Measurements from ENCODE around the gene OMD. TPM values are rescaled to one million over a fixed set of nuclear protein-coding genes. Genes with fewer than 3 reads are reported as not detected.

OMD gene
- total RNA-seq, 1 experiment from 2014 or later, result not detected

DNA sequence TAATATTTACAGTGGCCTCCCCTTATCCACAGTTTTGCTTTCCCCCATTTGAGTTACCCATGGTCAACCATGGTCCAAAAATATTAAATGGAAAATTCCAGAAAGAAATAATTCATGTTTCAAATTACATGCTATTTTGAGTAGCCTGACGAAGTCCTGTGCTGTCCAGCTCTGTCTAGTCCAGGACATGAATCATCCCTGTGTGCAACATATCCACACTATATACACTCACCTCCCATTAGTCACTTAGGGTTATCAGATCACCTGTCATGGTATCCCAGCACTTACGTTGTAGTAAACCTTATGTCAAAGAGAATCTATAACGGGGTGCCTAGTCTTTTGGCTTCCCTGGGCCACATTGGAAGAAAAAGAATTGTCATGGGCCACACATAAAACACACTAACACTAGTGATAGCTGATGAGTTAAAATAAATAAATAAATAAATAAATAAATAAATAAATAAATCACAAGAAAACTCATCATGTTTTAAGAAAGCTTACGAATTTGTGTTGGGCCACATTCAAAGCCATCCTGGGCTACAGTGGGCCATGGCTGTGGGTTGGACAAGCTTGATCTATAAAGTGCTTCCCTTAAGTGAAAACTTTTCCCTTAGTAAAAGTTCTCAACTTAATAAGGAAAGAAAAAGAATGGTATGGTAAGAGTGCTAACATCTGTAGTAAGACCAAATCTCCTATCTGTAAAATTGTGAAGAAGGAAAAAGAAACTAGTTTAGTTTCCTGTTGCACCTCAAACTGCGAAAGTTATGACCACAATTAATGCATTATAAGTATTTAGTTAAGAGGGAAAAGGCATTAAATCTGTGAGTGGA is 15.9 kb upstream of the OMD start:
- TF ChIP-seq RAD21 (IDR thresholded peaks at IDR 0.05; ENCODE audit: low read depth) (no peak), ZNF274 (IDR thresholded peaks at IDR 0.05; ENCODE audit: low read depth, low read length) (no peak), EZH2phosphoT487 (IDR thresholded peaks at IDR 0.05; ENCODE audit: borderline replicate concordance) (no peak), POLR2A (IDR thresholded peaks at IDR 0.05; ENCODE audit: borderline replicate concordance, extremely low read depth, insufficient read depth, insufficient read length) (no peak), ELF1 (IDR thresholded peaks at IDR 0.05; ENCODE audit: borderline replicate concordance, low read depth) (no peak), CBX3 (IDR thresholded peaks at IDR 0.05; ENCODE audit: low read depth) (no peak), SRF (IDR thresholded peaks at IDR 0.05; ENCODE audit: low read depth) (no peak), FOSL1 (IDR thresholded peaks at IDR 0.05; ENCODE audit: low read depth) (no peak), YY1 (IDR thresholded peaks at IDR 0.05; ENCODE audit: extremely low read depth, insufficient replicate concordance, low read depth, low read length) (no peak)
- TF ChIP-seq, protein P1, sequence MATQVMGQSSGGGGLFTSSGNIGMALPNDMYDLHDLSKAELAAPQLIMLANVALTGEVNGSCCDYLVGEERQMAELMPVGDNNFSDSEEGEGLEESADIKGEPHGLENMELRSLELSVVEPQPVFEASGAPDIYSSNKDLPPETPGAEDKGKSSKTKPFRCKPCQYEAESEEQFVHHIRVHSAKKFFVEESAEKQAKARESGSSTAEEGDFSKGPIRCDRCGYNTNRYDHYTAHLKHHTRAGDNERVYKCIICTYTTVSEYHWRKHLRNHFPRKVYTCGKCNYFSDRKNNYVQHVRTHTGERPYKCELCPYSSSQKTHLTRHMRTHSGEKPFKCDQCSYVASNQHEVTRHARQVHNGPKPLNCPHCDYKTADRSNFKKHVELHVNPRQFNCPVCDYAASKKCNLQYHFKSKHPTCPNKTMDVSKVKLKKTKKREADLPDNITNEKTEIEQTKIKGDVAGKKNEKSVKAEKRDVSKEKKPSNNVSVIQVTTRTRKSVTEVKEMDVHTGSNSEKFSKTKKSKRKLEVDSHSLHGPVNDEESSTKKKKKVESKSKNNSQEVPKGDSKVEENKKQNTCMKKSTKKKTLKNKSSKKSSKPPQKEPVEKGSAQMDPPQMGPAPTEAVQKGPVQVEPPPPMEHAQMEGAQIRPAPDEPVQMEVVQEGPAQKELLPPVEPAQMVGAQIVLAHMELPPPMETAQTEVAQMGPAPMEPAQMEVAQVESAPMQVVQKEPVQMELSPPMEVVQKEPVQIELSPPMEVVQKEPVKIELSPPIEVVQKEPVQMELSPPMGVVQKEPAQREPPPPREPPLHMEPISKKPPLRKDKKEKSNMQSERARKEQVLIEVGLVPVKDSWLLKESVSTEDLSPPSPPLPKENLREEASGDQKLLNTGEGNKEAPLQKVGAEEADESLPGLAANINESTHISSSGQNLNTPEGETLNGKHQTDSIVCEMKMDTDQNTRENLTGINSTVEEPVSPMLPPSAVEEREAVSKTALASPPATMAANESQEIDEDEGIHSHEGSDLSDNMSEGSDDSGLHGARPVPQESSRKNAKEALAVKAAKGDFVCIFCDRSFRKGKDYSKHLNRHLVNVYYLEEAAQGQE (IDR thresholded peaks at IDR 0.05; ENCODE audit: low read depth), result no peak
- TF ChIP-seq, protein P2, sequence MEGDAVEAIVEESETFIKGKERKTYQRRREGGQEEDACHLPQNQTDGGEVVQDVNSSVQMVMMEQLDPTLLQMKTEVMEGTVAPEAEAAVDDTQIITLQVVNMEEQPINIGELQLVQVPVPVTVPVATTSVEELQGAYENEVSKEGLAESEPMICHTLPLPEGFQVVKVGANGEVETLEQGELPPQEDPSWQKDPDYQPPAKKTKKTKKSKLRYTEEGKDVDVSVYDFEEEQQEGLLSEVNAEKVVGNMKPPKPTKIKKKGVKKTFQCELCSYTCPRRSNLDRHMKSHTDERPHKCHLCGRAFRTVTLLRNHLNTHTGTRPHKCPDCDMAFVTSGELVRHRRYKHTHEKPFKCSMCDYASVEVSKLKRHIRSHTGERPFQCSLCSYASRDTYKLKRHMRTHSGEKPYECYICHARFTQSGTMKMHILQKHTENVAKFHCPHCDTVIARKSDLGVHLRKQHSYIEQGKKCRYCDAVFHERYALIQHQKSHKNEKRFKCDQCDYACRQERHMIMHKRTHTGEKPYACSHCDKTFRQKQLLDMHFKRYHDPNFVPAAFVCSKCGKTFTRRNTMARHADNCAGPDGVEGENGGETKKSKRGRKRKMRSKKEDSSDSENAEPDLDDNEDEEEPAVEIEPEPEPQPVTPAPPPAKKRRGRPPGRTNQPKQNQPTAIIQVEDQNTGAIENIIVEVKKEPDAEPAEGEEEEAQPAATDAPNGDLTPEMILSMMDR (IDR thresholded peaks at IDR 0.05 in 2 of 3, conservative IDR thresholded peaks at IDR 0.05 in 1 of 3; ENCODE audit: borderline replicate concordance in 1 of 3, insufficient read depth in 1 of 3, low read depth in 2 of 3, low read length in 2 of 3), result no peak
- TF ChIP-seq, protein P3, sequence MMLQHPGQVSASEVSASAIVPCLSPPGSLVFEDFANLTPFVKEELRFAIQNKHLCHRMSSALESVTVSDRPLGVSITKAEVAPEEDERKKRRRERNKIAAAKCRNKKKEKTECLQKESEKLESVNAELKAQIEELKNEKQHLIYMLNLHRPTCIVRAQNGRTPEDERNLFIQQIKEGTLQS (IDR thresholded peaks at IDR 0.05), result no peak
- Histone ChIP-seq H3K9me2 (ENCODE audit: insufficient read depth) (no peaks in the 10 kb centered on the region), H3K4me2 (ENCODE audit: low read length) (no peak overlapping the region), H3K27me3 (ENCODE audit: insufficient read depth, low read length) (no peaks in the 10 kb centered on the region), H3K4me1 (ENCODE audit: control insufficient read depth in 1 of 2, insufficient read depth in 2 of 2, low read length in 2 of 2) (no peaks in the 10 kb centered on the region), H3K9me3 (ENCODE audit: control insufficient read depth in 1 of 2, insufficient read depth in 1 of 2, low read depth in 1 of 2, low read length in 2 of 2) (no peaks in the 10 kb centered on the region), H3K9ac (ENCODE audit: low read length) (no peak overlapping the region), H3K4me3 (replicated peaks in 1 of 2; ENCODE audit: low read depth in 1 of 2, low read length in 2 of 2) (no peak overlapping the region), H3K27ac (ENCODE audit: low read depth, low read length) (no peak overlapping the region), H2AFZ (ENCODE audit: low read depth, low read length, poor library complexity, severe bottlenecking) (no peak overlapping the region), H3K79me2 (ENCODE audit: insufficient read depth, low read length) (no peaks in the 10 kb centered on the region), H3K36me3 (ENCODE audit: control insufficient read depth in 1 of 2, insufficient read depth in 2 of 2, low read length in 2 of 2) (no peaks in the 10 kb centered on the region), H4K20me1 (ENCODE audit: insufficient read depth) (no peaks in the 10 kb centered on the region)
- DNase-seq (ENCODE audit: low read depth, low spot score) (no peak), ATAC-seq (no peak)
- POLR2A ChIA-PET, result no interaction called here
- RAD21 ChIA-PET (ENCODE audit: low non-redundant PET in 1 of 2, low total read pairs in 2 of 2, uncharacterized antibody in 2 of 2, unreplicated experiment in 2 of 2), result no interaction called here
- intact Hi-C loops (cut with micrococcal nuclease), result loop anchor here (2.0 to 5.0 kb wide), 2 partner anchors 111 to 303 kb away; no protein-coding TSS in a partner anchor
- CTCF ChIA-PET, result interaction anchor here (2.1 to 2.4 kb wide), 2 partner anchors 112 to 301 kb away, joined by 19 to 24 read pairs; no protein-coding TSS in a partner anchor
- BruUV-seq (replicated peaks), result no TSS peak
